IgD-negative memory B cell (primary cell): ENCODE measurements around the gene NECTIN3. TPM values are rescaled to one million over a fixed set of nuclear protein-coding genes. Genes with fewer than 3 reads are reported as not detected.

Source experiments
- H3K27ac Mint-ChIP-seq, 3 donors: one replicate each; pipeline ENCODE4 v1.8.0; 2020 to 2022; ENCODE audit warnings: mild to moderate bottlenecking in 3 of 3, mixed read lengths in 3 of 3, moderate library complexity in 1 of 3
- H3K27me3 Mint-ChIP-seq: one replicate; pipeline ENCODE4 v1.8.0; 2021; ENCODE audit warnings: mixed read lengths
- H3K36me3 Mint-ChIP-seq: one replicate; pipeline ENCODE4 v1.8.0; 2020; ENCODE audit warnings: mild to moderate bottlenecking, mixed read lengths
- H3K4me1 Mint-ChIP-seq, 3 donors: one replicate each; pipeline ENCODE4 v1.8.0; 2020 to 2022; ENCODE audit warnings: mixed read lengths in 3 of 3, mild to moderate bottlenecking in 1 of 3
- H3K4me3 Mint-ChIP-seq, 4 donors: one replicate each; pipeline ENCODE4 v1.8.0; 2020 to 2022; ENCODE audit warnings: mild to moderate bottlenecking in 4 of 4, mixed read lengths in 4 of 4, moderate library complexity in 3 of 4
- H3K9me3 Mint-ChIP-seq, 3 donors: one replicate each; pipeline ENCODE4 v1.8.0; 2020 to 2021; ENCODE audit warnings: mixed read lengths in 3 of 3, mild to moderate bottlenecking in 1 of 3
- polyA plus RNA-seq: library from polyadenylated mRNA; unstranded; fragments of 300-500 nt; fragmentation: Illumina TruSeq; gene quantifications from one replicate; pipeline ENCODE4 v1.2.3, GENCODE V29; 2021

Gene NECTIN3
- polyA plus RNA-seq, 1 donor from 2014 or later = 0.48 TPM

- Mint-ChIP-seq H3K27me3 (no peaks in the 10 kb centered on the region), H3K9me3 (no peaks in the 10 kb centered on the region), H3K4me3 (no peak overlapping the region), H3K27ac (no peak overlapping the region), H3K4me1 (no peaks in the 10 kb centered on the region), H3K36me3 (no peaks in the 10 kb centered on the region)
Measured at GRCh38 chr3:111128884-111129283, 57.3 kb downstream of the NECTIN3 start.

GRCh38 chr3:111130827-111131226, 59.2 kb downstream of the NECTIN3 start:
- Mint-ChIP-seq H3K4me3 (no peak overlapping the region), H3K27ac (no peak overlapping the region), H3K36me3 (no peaks in the 10 kb centered on the region), H3K9me3 (no peaks in the 10 kb centered on the region), H3K27me3 (no peaks in the 10 kb centered on the region), H3K4me1 (no peaks in the 10 kb centered on the region)

GRCh38 chr3:111134302-111134701, 62.7 kb downstream of the NECTIN3 start:
- H3K27me3 Mint-ChIP-seq = no peaks in the 10 kb centered on the region
- no peaks in the 10 kb centered on the region for H3K4me1 Mint-ChIP-seq
- no peak overlapping the region for H3K27ac Mint-ChIP-seq
- no peaks in the 10 kb centered on the region for H3K9me3 Mint-ChIP-seq
- no peaks in the 10 kb centered on the region for H3K36me3 Mint-ChIP-seq
- no peak overlapping the region for H3K4me3 Mint-ChIP-seq

GRCh38 chr3:111151438-111151837, 79.8 kb downstream of the NECTIN3 start:
- no peak overlapping the region for H3K4me3 Mint-ChIP-seq
- H3K4me1 Mint-ChIP-seq = no peaks in the 10 kb centered on the region
- H3K27ac Mint-ChIP-seq = no peak overlapping the region
- H3K27me3 Mint-ChIP-seq = no peaks in the 10 kb centered on the region
- no peaks in the 10 kb centered on the region for H3K36me3 Mint-ChIP-seq
- peaks cover 0 to 2% (median 0%) of the 10 kb centered on the region in 3 donors for H3K9me3 Mint-ChIP-seq

GRCh38 chr3:111152496-111152895, 80.9 kb downstream of the NECTIN3 start:
- Mint-ChIP-seq H3K27me3 (no peaks in the 10 kb centered on the region), H3K4me1 (no peaks in the 10 kb centered on the region), H3K9me3 (peaks cover 0 to 2% (median 0%) of the 10 kb centered on the region in 3 donors), H3K36me3 (no peaks in the 10 kb centered on the region), H3K4me3 (no peak overlapping the region), H3K27ac (no peak overlapping the region)

- Mint-ChIP-seq H3K36me3 (no peaks in the 10 kb centered on the region), H3K4me3 (no peak overlapping the region), H3K27me3 (no peaks in the 10 kb centered on the region), H3K9me3 (peaks cover 0 to 2% (median 0%) of the 10 kb centered on the region in 3 donors), H3K27ac (no peak overlapping the region), H3K4me1 (no peaks in the 10 kb centered on the region)
Measured at GRCh38 chr3:111156517-111156916, 84.9 kb downstream of the NECTIN3 start.

- Mint-ChIP-seq H3K4me1 (no peaks in the 10 kb centered on the region), H3K9me3 (no peaks in the 10 kb centered on the region), H3K27ac (no peak overlapping the region), H3K27me3 (no peaks in the 10 kb centered on the region), H3K4me3 (no peak overlapping the region), H3K36me3 (no peaks in the 10 kb centered on the region)
Measured at GRCh38 chr3:111159391-111159790, 87.8 kb downstream of the NECTIN3 start.

GRCh38 chr3:111164621-111165020, 93.0 kb downstream of the NECTIN3 start:
- no peaks in the 10 kb centered on the region for H3K4me1 Mint-ChIP-seq
- H3K27me3 Mint-ChIP-seq = no peaks in the 10 kb centered on the region
- H3K27ac Mint-ChIP-seq = no peak overlapping the region
- no peak overlapping the region for H3K4me3 Mint-ChIP-seq
- H3K36me3 Mint-ChIP-seq = no peaks in the 10 kb centered on the region
- peaks cover 0 to 2% (median 0%) of the 10 kb centered on the region in 3 donors for H3K9me3 Mint-ChIP-seq

- Mint-ChIP-seq H3K27ac (no peak overlapping the region), H3K9me3 (peaks cover 0 to 2% (median 0%) of the 10 kb centered on the region in 3 donors), H3K27me3 (no peaks in the 10 kb centered on the region), H3K4me3 (no peak overlapping the region), H3K36me3 (no peaks in the 10 kb centered on the region), H3K4me1 (no peaks in the 10 kb centered on the region)
Measured at GRCh38 chr3:111165411-111165810, 93.8 kb downstream of the NECTIN3 start.

GRCh38 chr3:111173328-111173900, 101.8 kb downstream of the NECTIN3 start:
- Mint-ChIP-seq H3K4me3 (no peak overlapping the region), H3K27ac (no peak overlapping the region)

GRCh38 chr3:111173906-111174305, 102.3 kb downstream of the NECTIN3 start:
- Mint-ChIP-seq H3K9me3 (peaks cover 0 to 3% (median 1%) of the 10 kb centered on the region in 3 donors), H3K36me3 (no peaks in the 10 kb centered on the region), H3K27ac (no peak overlapping the region), H3K4me1 (no peaks in the 10 kb centered on the region), H3K27me3 (no peaks in the 10 kb centered on the region), H3K4me3 (no peak overlapping the region)

More at GRCh38 chr3:111173328-111173900, 101.8 kb downstream of the NECTIN3 start:
- Mint-ChIP-seq H3K27me3 (no peaks in the 10 kb centered on the region), H3K4me1 (no peaks in the 10 kb centered on the region), H3K9me3 (peaks cover 0 to 3% (median 1%) of the 10 kb centered on the region in 3 donors), H3K36me3 (no peaks in the 10 kb centered on the region)

- peaks cover 3% of the 10 kb centered on the region for H3K27me3 Mint-ChIP-seq
- H3K4me3 Mint-ChIP-seq = no peak overlapping the region
- no peaks in the 10 kb centered on the region for H3K9me3 Mint-ChIP-seq
- H3K36me3 Mint-ChIP-seq = peaks cover 1% of the 10 kb centered on the region
- no peak overlapping the region for H3K27ac Mint-ChIP-seq
- H3K4me1 Mint-ChIP-seq = peaks cover 0 to 14% (median 4%) of the 10 kb centered on the region in 3 donors
Measured at GRCh38 chr3:111190518-111190917, 118.9 kb downstream of the NECTIN3 start.

GRCh38 chr3:111193472-111193871, 121.9 kb downstream of the NECTIN3 start:
- H3K4me3 Mint-ChIP-seq = no peak overlapping the region
- H3K9me3 Mint-ChIP-seq = no peaks in the 10 kb centered on the region
- peaks cover 2% of the 10 kb centered on the region for H3K27me3 Mint-ChIP-seq
- H3K36me3 Mint-ChIP-seq = peaks cover 1% of the 10 kb centered on the region
- no peak overlapping the region for H3K27ac Mint-ChIP-seq
- H3K4me1 Mint-ChIP-seq = peaks cover 0 to 14% (median 4%) of the 10 kb centered on the region in 3 donors

- Mint-ChIP-seq H3K4me1 (peaks cover 0 to 14% (median 4%) of the 10 kb centered on the region in 3 donors), H3K4me3 (no peak overlapping the region), H3K9me3 (no peaks in the 10 kb centered on the region), H3K36me3 (peaks cover 1% of the 10 kb centered on the region), H3K27me3 (peaks cover 4% of the 10 kb centered on the region), H3K27ac (no peak overlapping the region)
Measured at GRCh38 chr3:111194048-111194447, 122.4 kb downstream of the NECTIN3 start.

- Mint-ChIP-seq H3K27me3 (peaks cover 2% of the 10 kb centered on the region), H3K4me3 (no peak overlapping the region), H3K9me3 (no peaks in the 10 kb centered on the region), H3K27ac (no peak overlapping the region), H3K4me1 (peaks cover 0 to 6% (median 2%) of the 10 kb centered on the region in 3 donors), H3K36me3 (no peaks in the 10 kb centered on the region)
Measured at GRCh38 chr3:111197485-111197884, 125.9 kb downstream of the NECTIN3 start.

- H3K27ac Mint-ChIP-seq = no peak overlapping the region
- H3K4me1 Mint-ChIP-seq = no peaks in the 10 kb centered on the region
- no peaks in the 10 kb centered on the region for H3K9me3 Mint-ChIP-seq
- peaks cover 2% of the 10 kb centered on the region for H3K27me3 Mint-ChIP-seq
- no peak overlapping the region for H3K4me3 Mint-ChIP-seq
- no peaks in the 10 kb centered on the region for H3K36me3 Mint-ChIP-seq
Measured at GRCh38 chr3:111200027-111200426, 128.4 kb downstream of the NECTIN3 start.
